ENCODE measurements around the gene RAPH1.

- TF ChIP-seq EZH2 (IDR thresholded peaks at IDR 0.05; ENCODE audit: low read depth), result no peak
- no peak for TF ChIP-seq CTCF (conservative IDR thresholded peaks at IDR 0.05)
Observed at GRCh38 chr2:203366639-203367466, 168.2 kb downstream of the RAPH1 start.
